IMR-90 (cell line): ENCODE data around the gene MEGF10.
"Not testable (repeated sequence)": the region's sequence is repeated elsewhere in the genome, so short reads cannot be mapped to it uniquely, and the experiment has no call there.

Experiments
- MAZ ChIP-seq: IDR thresholded peaks from 2 replicates; pipeline ENCODE4 v1.6.1; 2012; ENCODE audit warnings: low read depth, mild to moderate bottlenecking, low read length, improper control_type of control experiment, moderate library complexity, borderline replicate concordance
- MXI1 ChIP-seq: IDR thresholded peaks from 2 replicates; pipeline ENCODE4 v1.6.1; 2012; ENCODE audit warnings: low read depth, mild to moderate bottlenecking, low read length, moderate library complexity, borderline replicate concordance
- RFX5 ChIP-seq: IDR thresholded peaks from 2 replicates; pipeline ENCODE4 v1.8.0; 2012; ENCODE audit warnings: low read depth, mild to moderate bottlenecking, low read length, moderate library complexity
- TF ChIP-seq, protein P1 (sequence below): conservative IDR thresholded peaks from 2 replicates; pipeline ENCODE4 v1.5.1; 2012; ENCODE audit warnings: mild to moderate bottlenecking, low read depth, low read length, improper control_type of control experiment

DNA sequence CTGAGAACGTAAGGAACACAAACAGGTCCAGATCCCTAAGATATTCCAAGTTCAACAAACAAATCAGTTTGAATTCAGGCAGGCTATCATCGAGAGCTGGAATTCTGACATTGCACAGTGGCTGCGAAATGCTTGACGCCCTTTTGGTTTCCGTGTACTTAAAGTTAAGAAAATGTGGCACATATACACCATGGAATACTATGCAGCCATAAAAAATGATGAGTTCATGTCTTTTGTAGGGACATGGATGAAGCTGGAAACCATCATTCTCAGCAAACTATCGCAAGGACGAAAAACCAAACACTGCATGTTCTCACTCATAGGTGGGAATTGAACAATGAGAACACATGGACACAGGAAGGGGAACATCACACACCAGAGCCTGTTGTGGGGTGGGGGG, 17.7 kb downstream of the MEGF10 start:
- not testable (repeated sequence) for TF ChIP-seq MXI1, MAZ, RFX5
- TF ChIP-seq, protein P1, sequence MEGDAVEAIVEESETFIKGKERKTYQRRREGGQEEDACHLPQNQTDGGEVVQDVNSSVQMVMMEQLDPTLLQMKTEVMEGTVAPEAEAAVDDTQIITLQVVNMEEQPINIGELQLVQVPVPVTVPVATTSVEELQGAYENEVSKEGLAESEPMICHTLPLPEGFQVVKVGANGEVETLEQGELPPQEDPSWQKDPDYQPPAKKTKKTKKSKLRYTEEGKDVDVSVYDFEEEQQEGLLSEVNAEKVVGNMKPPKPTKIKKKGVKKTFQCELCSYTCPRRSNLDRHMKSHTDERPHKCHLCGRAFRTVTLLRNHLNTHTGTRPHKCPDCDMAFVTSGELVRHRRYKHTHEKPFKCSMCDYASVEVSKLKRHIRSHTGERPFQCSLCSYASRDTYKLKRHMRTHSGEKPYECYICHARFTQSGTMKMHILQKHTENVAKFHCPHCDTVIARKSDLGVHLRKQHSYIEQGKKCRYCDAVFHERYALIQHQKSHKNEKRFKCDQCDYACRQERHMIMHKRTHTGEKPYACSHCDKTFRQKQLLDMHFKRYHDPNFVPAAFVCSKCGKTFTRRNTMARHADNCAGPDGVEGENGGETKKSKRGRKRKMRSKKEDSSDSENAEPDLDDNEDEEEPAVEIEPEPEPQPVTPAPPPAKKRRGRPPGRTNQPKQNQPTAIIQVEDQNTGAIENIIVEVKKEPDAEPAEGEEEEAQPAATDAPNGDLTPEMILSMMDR, result not testable (repeated sequence)
